GM19035 (cell line): Measurements from ENCODE around the gene PHACTR1.

ENCODE experiments used
- ATAC-seq: cut with Tn5 transposase; IDR thresholded peaks from one replicate; pipeline ENCODE4 v1.9.1; 2021; ENCODE audit not compliant: unreplicated experiment

Gene PHACTR1

DNA sequence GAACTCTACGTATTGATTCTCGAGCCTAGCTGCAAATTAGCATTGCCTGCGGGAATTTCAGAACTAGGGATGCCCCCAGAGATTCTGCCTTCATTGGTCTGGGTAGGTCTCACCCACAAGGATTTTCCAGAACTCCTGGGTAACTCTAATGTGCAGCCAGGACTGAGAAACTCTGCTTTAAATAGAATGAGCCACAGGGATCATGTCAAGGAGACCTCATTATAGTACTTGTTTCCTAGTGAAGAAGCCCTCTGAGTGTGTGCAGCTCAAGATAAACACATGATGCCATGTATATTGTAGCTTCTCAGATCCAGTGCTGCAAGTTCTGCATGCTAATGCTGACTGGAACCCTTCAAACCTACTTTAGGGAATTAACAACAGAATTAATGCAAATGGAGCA, 179.2 kb downstream of the PHACTR1 start:
- no peak for ATAC-seq

DNA sequence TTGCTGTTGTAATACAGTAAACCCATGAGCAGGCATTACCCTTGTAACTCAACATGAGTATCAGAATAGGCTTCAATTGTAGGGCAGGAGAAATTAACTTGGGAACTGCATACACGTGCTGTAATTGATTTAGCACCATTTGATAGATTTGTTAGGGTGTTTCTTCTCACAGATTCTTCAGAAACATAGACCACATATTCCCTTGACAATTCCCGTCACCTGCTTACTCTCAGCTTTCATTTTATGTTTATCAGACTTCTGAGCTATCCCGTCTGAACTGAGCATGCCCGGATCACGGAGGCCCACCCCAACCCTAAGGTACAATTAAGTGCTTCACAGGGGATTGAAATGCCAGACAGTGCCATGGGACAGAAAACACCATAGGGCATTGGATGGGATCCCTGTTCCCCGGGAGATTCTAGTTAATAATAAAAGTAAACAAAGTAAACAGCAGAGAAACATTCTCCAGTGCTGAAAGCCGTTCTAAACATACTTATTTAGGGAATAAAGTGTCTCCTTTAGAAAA, 179.7 kb downstream of the PHACTR1 start:
- ATAC-seq = no peak

GRCh38 chr6:12898603-12899002, 182.0 kb downstream of the PHACTR1 start:
- no peak for ATAC-seq

- no peak for ATAC-seq
Observed at GRCh38 chr6:12899046-12899833, 182.7 kb downstream of the PHACTR1 start.

- ATAC-seq = no peak
Observed at GRCh38 chr6:12903246-12903645, 186.7 kb downstream of the PHACTR1 start.

- no peak for ATAC-seq
Observed at GRCh38 chr6:12909833-12910232, 193.3 kb downstream of the PHACTR1 start.

DNA sequence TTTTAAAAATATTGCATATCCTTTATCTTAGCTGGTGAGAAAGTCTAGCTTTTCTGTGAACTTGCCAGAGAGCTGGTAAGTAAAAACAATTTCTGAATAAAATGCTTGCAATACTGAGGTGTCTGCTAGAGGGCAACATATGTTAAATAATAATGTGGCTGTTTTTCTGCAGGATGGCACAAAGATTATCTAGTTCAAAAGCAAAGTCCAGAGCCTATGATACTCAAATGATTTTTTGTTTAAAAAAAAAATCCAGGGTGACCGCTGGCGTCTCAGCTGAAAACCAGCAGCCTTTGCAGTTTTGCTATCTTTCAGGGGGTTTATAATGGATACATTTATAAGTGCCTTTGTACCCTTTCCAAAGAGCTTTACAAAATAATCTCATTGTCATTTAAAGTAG, 194.9 kb downstream of the PHACTR1 start:
- no peak for ATAC-seq

- ATAC-seq = no peak
Observed at GRCh38 chr6:12913201-12913600, 196.6 kb downstream of the PHACTR1 start.

- no peak for ATAC-seq
Observed at GRCh38 chr6:12916006-12916405, 199.4 kb downstream of the PHACTR1 start.

DNA sequence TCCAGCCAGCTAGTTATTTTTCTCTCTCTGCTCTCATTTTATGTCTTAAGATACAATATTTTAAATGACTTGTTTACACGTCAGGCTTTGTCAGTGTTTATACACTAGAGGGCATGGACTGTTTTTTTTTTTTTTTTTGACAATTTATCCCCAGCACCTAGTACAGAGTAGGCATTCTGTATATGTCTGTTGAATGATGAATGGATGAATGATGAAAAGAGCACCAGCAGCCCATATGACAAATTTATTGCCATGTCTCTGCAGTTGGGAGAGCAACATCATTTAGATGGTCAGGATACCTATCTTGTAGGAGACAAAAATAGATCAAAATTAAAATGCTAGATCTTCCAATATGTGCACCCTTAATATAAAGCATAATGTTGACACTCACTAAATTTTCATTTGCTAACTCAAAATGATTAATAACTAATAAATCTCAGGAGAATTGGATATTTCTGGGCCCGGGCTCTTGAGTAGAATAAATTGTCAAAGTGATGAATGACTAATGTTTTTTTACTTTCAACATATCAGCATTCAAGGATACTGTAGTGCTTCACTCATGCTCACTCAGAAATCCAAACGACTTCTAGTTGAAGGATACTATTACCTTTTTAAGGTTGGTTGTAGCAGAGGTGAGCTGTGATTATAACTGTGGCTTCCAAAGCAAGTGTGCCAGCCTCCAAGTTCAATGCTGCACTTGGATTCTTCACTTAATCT, 200.0 kb downstream of the PHACTR1 start:
- ATAC-seq = no peak

DNA sequence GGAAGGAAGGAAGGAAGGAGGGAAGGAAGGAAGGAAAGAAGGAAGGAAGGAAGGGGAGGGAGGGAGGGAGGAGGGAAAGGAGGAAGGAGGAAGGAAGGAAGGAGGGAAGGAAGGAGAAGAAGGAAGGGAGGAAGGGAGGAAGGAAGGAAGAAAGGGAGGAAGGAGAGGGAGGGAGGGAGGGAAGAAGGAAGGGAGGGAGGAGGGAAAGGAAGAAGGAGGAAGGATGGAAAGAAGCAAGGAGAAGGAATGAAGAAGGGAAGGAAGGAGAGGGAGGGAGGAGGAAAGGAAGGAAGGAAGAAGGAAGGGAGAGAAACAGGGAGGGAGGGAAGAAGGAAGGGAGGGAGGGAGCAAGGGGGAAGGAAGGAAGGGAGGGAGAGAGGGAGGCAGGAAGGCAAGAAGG, 204.9 kb downstream of the PHACTR1 start:
- no peak for ATAC-seq

- no peak for ATAC-seq
Observed at GRCh38 chr6:12923644-12924235, 207.2 kb downstream of the PHACTR1 start.

DNA sequence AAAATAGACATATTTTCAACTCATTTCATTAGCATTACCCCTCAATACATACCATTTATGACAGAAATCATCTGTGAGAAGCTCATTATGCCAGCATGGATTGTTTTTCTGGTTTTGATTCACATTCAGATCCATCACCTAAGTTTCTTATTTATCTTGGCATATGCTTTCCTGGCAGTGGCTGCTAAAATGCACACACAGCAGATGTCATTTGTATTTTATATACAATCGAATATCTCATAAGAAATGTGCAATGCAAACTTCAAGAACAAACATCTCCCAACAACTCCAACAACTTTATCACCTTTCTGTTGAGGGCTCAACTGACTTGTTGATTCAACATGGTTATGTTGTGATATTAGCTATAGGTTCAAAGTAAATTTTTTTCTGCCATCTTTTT, 208.3 kb downstream of the PHACTR1 start:
- no peak for ATAC-seq

DNA sequence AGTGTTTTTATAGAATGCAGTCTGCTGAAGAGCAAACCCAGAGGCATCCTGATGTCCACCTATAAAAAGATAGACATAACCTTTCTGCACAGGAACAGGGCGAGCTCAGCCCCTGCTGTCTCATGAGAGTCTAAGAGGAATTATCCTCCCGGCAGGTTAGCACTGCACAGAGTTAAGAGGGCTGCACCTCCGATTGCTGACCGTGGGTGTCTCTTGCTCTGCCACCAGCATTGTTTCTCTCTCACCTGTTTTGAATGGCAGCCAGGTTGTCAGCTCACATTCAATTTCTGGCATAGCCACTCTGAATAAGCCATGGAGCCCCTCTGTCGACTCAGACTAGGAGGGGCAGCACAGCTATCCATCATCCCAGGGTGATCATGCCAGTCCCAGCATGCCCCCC, 211.2 kb downstream of the PHACTR1 start:
- ATAC-seq = no peak

GRCh38 chr6:12929678-12930077, 213.1 kb downstream of the PHACTR1 start:
- no peak for ATAC-seq

GRCh38 chr6:12931639-12932038, 215.1 kb downstream of the PHACTR1 start:
- no peak for ATAC-seq

DNA sequence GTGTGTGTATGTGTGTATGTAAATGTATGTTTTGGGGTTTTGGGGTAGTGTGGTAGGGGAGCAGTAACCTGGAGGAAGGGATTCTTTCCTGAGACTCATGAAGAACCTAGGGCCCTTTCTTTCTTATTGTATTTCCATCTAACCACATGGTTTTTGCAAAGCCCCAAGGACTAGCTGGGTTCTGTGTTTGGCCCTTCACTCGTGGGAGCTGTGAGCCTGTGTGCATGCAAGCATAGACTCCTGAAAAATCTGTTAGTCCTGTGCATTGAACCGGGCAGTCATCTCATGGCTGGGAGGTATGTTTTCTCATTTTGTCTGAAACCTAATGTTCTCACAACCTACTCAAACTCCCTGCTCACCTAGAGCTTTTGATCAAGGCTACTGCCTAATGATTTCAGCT, 219.1 kb downstream of the PHACTR1 start:
- ATAC-seq = no peak

DNA sequence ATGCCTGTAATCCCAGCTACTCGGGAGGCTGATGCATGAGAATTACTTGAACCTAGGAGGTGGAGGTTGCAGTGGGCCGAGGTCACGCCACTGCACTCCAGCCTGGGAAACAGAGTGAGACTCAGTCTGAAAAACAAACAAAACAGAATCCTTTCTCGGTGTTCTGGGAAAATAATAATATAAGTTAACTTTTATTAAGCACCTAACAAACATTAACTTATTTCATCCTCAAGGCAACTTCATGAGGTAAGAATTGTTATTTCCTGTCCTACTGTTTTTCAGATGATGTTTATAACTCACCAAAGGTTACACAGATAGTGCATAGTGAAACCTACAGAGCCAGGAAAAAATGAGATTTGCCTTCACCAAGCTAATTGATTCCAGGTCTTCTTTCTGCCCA, 221.4 kb downstream of the PHACTR1 start:
- no peak for ATAC-seq

- no peak for ATAC-seq
Observed at GRCh38 chr6:12939314-12939713, 222.7 kb downstream of the PHACTR1 start.

DNA sequence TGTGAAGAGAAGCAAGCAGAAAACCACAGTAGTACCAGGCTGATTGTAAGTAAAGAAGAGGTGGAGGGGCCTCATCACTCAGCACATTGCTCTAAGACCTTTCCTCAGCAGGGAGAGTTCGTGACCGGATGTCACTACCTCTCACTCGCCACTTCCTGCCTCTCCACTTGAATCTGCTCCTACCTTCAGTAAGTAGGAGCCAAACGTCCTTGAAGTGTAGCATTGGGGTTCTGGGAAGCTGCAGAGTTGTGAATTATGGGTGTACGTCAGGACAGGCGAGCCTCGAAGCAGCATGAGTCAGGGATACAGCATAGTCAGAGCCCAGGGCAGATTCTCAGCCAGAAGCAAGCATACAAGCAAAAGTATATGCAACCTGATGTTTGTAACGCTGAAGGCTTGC, 224.9 kb downstream of the PHACTR1 start:
- no peak for ATAC-seq

DNA sequence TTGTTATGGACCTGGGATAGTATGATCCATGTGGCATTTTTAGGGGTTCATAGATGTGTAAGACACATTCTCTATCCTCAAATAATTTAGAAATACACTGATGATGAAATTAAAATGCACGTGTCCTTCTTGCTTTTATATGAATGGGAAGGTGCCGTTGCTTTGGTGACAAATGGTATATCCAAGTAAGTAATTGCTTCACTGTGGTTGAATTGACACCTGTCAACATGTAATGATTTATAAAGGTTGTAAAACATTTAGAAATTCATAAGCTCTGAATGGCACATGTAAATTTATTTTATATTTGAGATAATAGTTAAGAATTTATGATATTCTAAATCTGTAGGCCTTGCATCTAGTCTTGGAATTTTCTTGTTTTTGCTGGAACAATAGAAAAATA, 227.0 kb downstream of the PHACTR1 start:
- no peak for ATAC-seq

DNA sequence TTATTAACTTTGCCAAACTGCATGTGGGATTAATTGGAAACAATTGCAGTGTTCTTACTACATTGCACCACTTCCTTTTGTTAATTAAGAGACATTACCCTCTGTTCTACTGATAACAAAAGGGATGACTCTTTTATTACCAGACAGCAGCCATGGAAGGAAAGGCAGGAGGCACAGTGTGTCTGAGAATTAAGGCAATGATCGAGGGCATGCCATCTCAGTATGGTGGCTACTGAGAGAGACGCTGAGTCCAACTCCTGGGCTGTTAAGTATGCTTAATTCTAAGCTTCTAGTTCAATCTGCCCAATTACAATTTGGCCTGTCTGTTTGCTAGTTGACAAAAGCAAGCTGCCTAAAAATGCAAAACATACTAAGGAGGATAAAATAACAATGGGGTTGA, 227.4 kb downstream of the PHACTR1 start:
- ATAC-seq = no peak
